Measurements from ENCODE around the gene ADORA1. TPM values are rescaled to one million over a fixed set of nuclear protein-coding genes. Genes with fewer than 3 reads are reported as not detected.
A peak's percentile ranks its signal among the peaks of the same experiment; 100 is the strongest.

Gene ADORA1
- total and polyA plus RNA-seq, 2 of the 13 experiments (the other 11 are each of a cell fraction or from before 2014, with no cell fraction given) = 0.11 TPM; not detected in 1

GRCh38 chr1:203148127-203148526 is 20.6 kb downstream of the ADORA1 start (continued):
- TF ChIP-seq PBX2 (CRISPR knock-in tag; IDR thresholded peaks at IDR 0.05) = no peak
- no peak for TF ChIP-seq JUNB (CRISPR knock-in tag; IDR thresholded peaks at IDR 0.05; ENCODE audit: borderline replicate concordance)
- TF ChIP-seq ZNF563 (CRISPR knock-in tag; IDR thresholded peaks at IDR 0.05) = no peak
- no peak for TF ChIP-seq TSC22D2 (CRISPR knock-in tag; IDR thresholded peaks at IDR 0.05; ENCODE audit: borderline replicate concordance)
- no peak for TF ChIP-seq RFXANK (CRISPR knock-in tag; IDR thresholded peaks at IDR 0.05)
- TF ChIP-seq SMAD9 (CRISPR knock-in tag; IDR thresholded peaks at IDR 0.05) = no peak
- no peak for TF ChIP-seq ZNF3 (CRISPR knock-in tag; IDR thresholded peaks at IDR 0.05)
- 0 out of 2 replicates have a peak, but pooled peaks have one; percentile 11 for TF ChIP-seq ZNF460 (CRISPR knock-in tag; IDR thresholded peaks at IDR 0.05; ENCODE audit: borderline replicate concordance)
- peak; percentile 39 for TF ChIP-seq CTCF (CRISPR knock-in tag; IDR thresholded peaks at IDR 0.05)
- TF ChIP-seq POLR2AphosphoS5 (IDR thresholded peaks at IDR 0.05; ENCODE audit: low read depth, low read length) = no peak
- no peak for TF ChIP-seq FOSL1 (CRISPR knock-in tag; IDR thresholded peaks at IDR 0.05; ENCODE audit: borderline replicate concordance)

GRCh38 chr1:203148579-203148978 is 21.1 kb downstream of the ADORA1 start:
- Histone ChIP-seq H3K36me3 (replicated peaks in 1 of 2; ENCODE audit: control insufficient read depth in 1 of 2, insufficient read depth in 2 of 2, low read length in 2 of 2) (no peaks in the 10 kb centered on the region), H4K20me1 (ENCODE audit: insufficient read depth, low read length) (no peaks in the 10 kb centered on the region), H3K9ac (ENCODE audit: insufficient read depth, low read depth, low read length) (no peak overlapping the region), H3K79me2 (ENCODE audit: insufficient read depth, low read length) (no peaks in the 10 kb centered on the region), H2AFZ (ENCODE audit: low read length) (no peak overlapping the region), H3K4me1 (ENCODE audit: insufficient read depth, low read length) (0 out of 2 replicates have a peak, but pooled peaks cover 6% of the 10 kb centered on the region), H3K9me3 (ENCODE audit: low read length) (no peaks in the 10 kb centered on the region), H3K27ac (ENCODE audit: extremely low read length, insufficient read depth, low read length) (no peak overlapping the region), H3K4me3 (replicated peaks in 1 of 3; ENCODE audit: insufficient read depth in 1 of 3, low read depth in 2 of 3, low read length in 3 of 3) (no peak overlapping the region), H3K4me2 (ENCODE audit: low read depth, low read length) (no peak overlapping the region), H3K27me3 (ENCODE audit: control insufficient read depth in 1 of 2, insufficient read depth in 2 of 2, low read length in 2 of 2) (peaks cover 2 to 21% of the 10 kb centered on the region in 2 experiments; a peak in 4 of 5 replicates)
- in situ Hi-C loops (cut with HindIII; ENCODE audit: extremely low pct_ligation_motif_present, low pct_unique_long_range_greater_than_20kb) = no loop called here
- WGBS (ENCODE audit: low lambda C conversion rate) = 66% methylated on average over 12 of the region's 12 CpGs
- intact Hi-C loops (cut with micrococcal nuclease; ENCODE audit: unreplicated experiment) = no loop called here
- ATAC-seq (no peak), FAIRE-seq (no peak), DNase-seq (ENCODE audit: low spot score) (no peak)
- POLR2A ChIA-PET = no interaction called here
- CTCF ChIA-PET (ENCODE audit: low intra/inter-chr PET ratio, low total read pairs) = no interaction called here
- no TSS peak for BruUV-seq (replicated peaks)
- no peak for TF ChIP-seq ZNF597 (CRISPR knock-in tag; IDR thresholded peaks at IDR 0.05)
- TF ChIP-seq TOPORS (CRISPR knock-in tag; IDR thresholded peaks at IDR 0.05) = no peak
- no peak for TF ChIP-seq ZNF224 (CRISPR knock-in tag; IDR thresholded peaks at IDR 0.05)
- no peak for TF ChIP-seq AHR (CRISPR knock-in tag; IDR thresholded peaks at IDR 0.05)
- TF ChIP-seq AGO2 (optimal IDR thresholded peaks at IDR 0.05; ENCODE audit: low read depth, low read length) = no peak
- no peak for TF ChIP-seq CCAR2 (optimal IDR thresholded peaks at IDR 0.05; ENCODE audit: low read depth, low read length)
- TF ChIP-seq HIVEP1 (CRISPR knock-in tag; IDR thresholded peaks at IDR 0.05) = no peak
- no peak for TF ChIP-seq FOXP4 (CRISPR knock-in tag; IDR thresholded peaks at IDR 0.05)

All from HepG2 (cell line).